ENCODE measurements around the gene ZBED6.
A peak's percentile ranks its signal among the peaks of the same experiment; 100 is the strongest.

ZBED6 gene

DNA sequence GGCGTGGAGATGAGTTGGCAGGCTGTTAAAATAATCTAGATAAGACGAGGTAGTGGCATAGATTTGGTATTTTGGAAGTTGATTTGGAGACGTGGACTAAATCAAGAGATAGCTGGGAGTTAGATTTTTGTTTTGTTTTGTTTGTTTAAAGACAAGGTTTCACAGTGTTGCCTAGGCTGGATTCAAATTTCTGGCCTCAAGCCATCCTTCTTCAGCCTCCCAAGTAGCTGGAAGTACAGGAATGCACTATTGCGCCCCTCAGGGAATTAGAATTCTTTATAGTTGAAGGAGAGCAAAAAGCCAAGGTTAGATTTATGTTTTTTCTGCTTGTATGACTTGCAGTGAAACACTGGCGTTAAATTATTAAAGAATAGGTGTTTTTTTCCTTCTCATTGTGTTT lies 43.7 kb downstream of the ZBED6 start:
- TF ChIP-seq SNAI2 (CRISPR knock-in tag; IDR thresholded peaks at IDR 0.05), result no peak
- TF ChIP-seq RARB (CRISPR knock-in tag; IDR thresholded peaks at IDR 0.05), result no peak
- TF ChIP-seq, protein P1, sequence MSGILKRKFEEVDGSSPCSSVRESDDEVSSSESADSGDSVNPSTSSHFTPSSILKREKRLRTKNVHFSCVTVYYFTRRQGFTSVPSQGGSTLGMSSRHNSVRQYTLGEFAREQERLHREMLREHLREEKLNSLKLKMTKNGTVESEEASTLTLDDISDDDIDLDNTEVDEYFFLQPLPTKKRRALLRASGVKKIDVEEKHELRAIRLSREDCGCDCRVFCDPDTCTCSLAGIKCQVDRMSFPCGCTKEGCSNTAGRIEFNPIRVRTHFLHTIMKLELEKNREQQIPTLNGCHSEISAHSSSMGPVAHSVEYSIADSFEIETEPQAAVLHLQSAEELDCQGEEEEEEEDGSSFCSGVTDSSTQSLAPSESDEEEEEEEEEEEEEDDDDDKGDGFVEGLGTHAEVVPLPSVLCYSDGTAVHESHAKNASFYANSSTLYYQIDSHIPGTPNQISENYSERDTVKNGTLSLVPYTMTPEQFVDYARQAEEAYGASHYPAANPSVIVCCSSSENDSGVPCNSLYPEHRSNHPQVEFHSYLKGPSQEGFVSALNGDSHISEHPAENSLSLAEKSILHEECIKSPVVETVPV (CRISPR knock-in tag; IDR thresholded peaks at IDR 0.05), result no peak
- no peak for TF ChIP-seq ARNTL (CRISPR knock-in tag; IDR thresholded peaks at IDR 0.05; ENCODE audit: borderline replicate concordance, low read depth)
- TF ChIP-seq, protein P2, sequence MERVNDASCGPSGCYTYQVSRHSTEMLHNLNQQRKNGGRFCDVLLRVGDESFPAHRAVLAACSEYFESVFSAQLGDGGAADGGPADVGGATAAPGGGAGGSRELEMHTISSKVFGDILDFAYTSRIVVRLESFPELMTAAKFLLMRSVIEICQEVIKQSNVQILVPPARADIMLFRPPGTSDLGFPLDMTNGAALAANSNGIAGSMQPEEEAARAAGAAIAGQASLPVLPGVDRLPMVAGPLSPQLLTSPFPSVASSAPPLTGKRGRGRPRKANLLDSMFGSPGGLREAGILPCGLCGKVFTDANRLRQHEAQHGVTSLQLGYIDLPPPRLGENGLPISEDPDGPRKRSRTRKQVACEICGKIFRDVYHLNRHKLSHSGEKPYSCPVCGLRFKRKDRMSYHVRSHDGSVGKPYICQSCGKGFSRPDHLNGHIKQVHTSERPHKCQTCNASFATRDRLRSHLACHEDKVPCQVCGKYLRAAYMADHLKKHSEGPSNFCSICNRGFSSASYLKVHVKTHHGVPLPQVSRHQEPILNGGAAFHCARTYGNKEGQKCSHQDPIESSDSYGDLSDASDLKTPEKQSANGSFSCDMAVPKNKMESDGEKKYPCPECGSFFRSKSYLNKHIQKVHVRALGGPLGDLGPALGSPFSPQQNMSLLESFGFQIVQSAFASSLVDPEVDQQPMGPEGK (CRISPR knock-in tag; IDR thresholded peaks at IDR 0.05; ENCODE audit: borderline replicate concordance), result no peak
- TF ChIP-seq TCF4 (CRISPR knock-in tag; IDR thresholded peaks at IDR 0.05; ENCODE audit: borderline replicate concordance), result no peak
- TF ChIP-seq, protein P3, sequence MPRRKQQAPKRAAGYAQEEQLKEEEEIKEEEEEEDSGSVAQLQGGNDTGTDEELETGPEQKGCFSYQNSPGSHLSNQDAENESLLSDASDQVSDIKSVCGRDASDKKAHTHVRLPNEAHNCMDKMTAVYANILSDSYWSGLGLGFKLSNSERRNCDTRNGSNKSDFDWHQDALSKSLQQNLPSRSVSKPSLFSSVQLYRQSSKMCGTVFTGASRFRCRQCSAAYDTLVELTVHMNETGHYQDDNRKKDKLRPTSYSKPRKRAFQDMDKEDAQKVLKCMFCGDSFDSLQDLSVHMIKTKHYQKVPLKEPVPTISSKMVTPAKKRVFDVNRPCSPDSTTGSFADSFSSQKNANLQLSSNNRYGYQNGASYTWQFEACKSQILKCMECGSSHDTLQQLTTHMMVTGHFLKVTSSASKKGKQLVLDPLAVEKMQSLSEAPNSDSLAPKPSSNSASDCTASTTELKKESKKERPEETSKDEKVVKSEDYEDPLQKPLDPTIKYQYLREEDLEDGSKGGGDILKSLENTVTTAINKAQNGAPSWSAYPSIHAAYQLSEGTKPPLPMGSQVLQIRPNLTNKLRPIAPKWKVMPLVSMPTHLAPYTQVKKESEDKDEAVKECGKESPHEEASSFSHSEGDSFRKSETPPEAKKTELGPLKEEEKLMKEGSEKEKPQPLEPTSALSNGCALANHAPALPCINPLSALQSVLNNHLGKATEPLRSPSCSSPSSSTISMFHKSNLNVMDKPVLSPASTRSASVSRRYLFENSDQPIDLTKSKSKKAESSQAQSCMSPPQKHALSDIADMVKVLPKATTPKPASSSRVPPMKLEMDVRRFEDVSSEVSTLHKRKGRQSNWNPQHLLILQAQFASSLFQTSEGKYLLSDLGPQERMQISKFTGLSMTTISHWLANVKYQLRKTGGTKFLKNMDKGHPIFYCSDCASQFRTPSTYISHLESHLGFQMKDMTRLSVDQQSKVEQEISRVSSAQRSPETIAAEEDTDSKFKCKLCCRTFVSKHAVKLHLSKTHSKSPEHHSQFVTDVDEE (CRISPR knock-in tag; IDR thresholded peaks at IDR 0.05), result no peak
- TF ChIP-seq ZFP30 (CRISPR knock-in tag; IDR thresholded peaks at IDR 0.05), result no peak
- no peak for TF ChIP-seq ZNF565 (CRISPR knock-in tag; conservative IDR thresholded peaks at IDR 0.05; ENCODE audit: low read depth)
- TF ChIP-seq ZNF8 (CRISPR knock-in tag; IDR thresholded peaks at IDR 0.05), result no peak
- no peak for TF ChIP-seq ISL1 (CRISPR knock-in tag; IDR thresholded peaks at IDR 0.05)
- ATAC-seq, result peak; percentile 58

GRCh38 chr1:203840208-203840808 lies 44.9 kb downstream of the ZBED6 start:
- no peak for ATAC-seq
- TF ChIP-seq ZNF565 (CRISPR knock-in tag; conservative IDR thresholded peaks at IDR 0.05; ENCODE audit: low read depth) (no peak), ZNF70 (CRISPR knock-in tag; IDR thresholded peaks at IDR 0.05) (no peak), OSR1 (CRISPR knock-in tag; IDR thresholded peaks at IDR 0.05) (no peak), RARB (CRISPR knock-in tag; IDR thresholded peaks at IDR 0.05) (no peak), SNAI2 (CRISPR knock-in tag; IDR thresholded peaks at IDR 0.05) (no peak), ISL1 (CRISPR knock-in tag; IDR thresholded peaks at IDR 0.05) (no peak), ZC3H10 (CRISPR knock-in tag; IDR thresholded peaks at IDR 0.05) (no peak), TOX (CRISPR knock-in tag; IDR thresholded peaks at IDR 0.05; ENCODE audit: borderline replicate concordance) (no peak), ARNTL (CRISPR knock-in tag; IDR thresholded peaks at IDR 0.05; ENCODE audit: borderline replicate concordance, low read depth) (no peak), CSDC2 (CRISPR knock-in tag; IDR thresholded peaks at IDR 0.05) (no peak), ZFP3 (CRISPR knock-in tag; IDR thresholded peaks at IDR 0.05) (no peak), GLIS3 (CRISPR knock-in tag; IDR thresholded peaks at IDR 0.05) (no peak)
- TF ChIP-seq, protein P4, sequence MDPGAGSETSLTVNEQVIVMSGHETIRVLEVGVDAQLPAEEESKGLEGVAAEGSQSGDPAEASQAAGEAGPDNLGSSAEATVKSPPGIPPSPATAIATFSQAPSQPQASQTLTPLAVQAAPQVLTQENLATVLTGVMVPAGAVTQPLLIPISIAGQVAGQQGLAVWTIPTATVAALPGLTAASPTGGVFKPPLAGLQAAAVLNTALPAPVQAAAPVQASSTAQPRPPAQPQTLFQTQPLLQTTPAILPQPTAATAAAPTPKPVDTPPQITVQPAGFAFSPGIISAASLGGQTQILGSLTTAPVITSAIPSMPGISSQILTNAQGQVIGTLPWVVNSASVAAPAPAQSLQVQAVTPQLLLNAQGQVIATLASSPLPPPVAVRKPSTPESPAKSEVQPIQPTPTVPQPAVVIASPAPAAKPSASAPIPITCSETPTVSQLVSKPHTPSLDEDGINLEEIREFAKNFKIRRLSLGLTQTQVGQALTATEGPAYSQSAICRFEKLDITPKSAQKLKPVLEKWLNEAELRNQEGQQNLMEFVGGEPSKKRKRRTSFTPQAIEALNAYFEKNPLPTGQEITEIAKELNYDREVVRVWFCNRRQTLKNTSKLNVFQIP (CRISPR knock-in tag; IDR thresholded peaks at IDR 0.05; ENCODE audit: borderline replicate concordance, low read depth), result no peak
- TF ChIP-seq, protein P1 (CRISPR knock-in tag; IDR thresholded peaks at IDR 0.05), result no peak
- TF ChIP-seq, protein P5, sequence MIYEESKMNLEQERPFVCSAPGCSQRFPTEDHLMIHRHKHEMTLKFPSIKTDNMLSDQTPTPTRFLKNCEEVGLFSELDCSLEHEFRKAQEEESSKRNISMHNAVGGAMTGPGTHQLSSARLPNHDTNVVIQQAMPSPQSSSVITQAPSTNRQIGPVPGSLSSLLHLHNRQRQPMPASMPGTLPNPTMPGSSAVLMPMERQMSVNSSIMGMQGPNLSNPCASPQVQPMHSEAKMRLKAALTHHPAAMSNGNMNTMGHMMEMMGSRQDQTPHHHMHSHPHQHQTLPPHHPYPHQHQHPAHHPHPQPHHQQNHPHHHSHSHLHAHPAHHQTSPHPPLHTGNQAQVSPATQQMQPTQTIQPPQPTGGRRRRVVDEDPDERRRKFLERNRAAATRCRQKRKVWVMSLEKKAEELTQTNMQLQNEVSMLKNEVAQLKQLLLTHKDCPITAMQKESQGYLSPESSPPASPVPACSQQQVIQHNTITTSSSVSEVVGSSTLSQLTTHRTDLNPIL (CRISPR knock-in tag; IDR thresholded peaks at IDR 0.05; ENCODE audit: low read depth), result no peak
- TF ChIP-seq, protein P3 (CRISPR knock-in tag; IDR thresholded peaks at IDR 0.05), result no peak
- TF ChIP-seq, protein P2 (CRISPR knock-in tag; IDR thresholded peaks at IDR 0.05; ENCODE audit: borderline replicate concordance), result no peak
